ENCODE results near the gene BPIFB2. TPM values are rescaled to one million over a fixed set of nuclear protein-coding genes. Genes with fewer than 3 reads are reported as not detected.
"Not testable (repeated sequence)": the region's sequence is repeated elsewhere in the genome, so short reads cannot be mapped to it uniquely, and the experiment has no call there.

The BPIFB2 gene
- total RNA-seq, 1 donor from 2014 or later: not detected

- H3K36me3 Mint-ChIP-seq (ENCODE audit: unreplicated experiment): peaks cover 11% of the 10 kb centered on the region
- H3K27me3 Mint-ChIP-seq (ENCODE audit: unreplicated experiment): peaks cover 5% of the 10 kb centered on the region
- TF ChIP-seq CTCF (IDR thresholded peaks at IDR 0.05; ENCODE audit: partially characterized antibody, unreplicated experiment): no peak
- no peak overlapping the region for H3K27ac Mint-ChIP-seq (ENCODE audit: unreplicated experiment)
- peaks cover 9% of the 10 kb centered on the region for H3K9me3 Mint-ChIP-seq (ENCODE audit: unreplicated experiment)
- no peaks in the 10 kb centered on the region for H3K4me1 Mint-ChIP-seq (ENCODE audit: low read depth, unreplicated experiment)
- no peak for DNase-seq
- H3K4me3 Mint-ChIP-seq (ENCODE audit: unreplicated experiment): no peak overlapping the region
These were observed 46.4 kb upstream of the BPIFB2 start for GRCh38 chr20:32960849-32961731.

DNA sequence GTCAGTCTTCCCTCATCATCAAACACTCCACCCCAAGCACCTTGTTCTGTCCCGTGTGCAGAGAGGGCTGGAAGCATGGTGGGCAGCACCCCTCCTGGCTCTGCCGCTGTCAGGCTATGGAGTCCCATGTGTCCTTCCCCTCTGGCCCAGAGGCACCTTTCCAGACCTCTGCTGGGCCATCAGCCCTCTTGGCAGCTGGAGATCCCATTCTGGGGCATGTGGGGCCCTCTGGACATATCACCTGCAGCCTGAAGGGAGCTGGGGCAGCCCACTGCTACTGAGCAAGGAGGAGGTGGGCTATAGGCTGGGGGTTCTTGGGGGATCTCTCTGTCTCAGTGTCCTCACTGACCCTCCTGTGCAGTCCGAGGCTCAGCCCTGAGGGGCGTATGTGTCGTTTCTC is 45.5 kb upstream of the BPIFB2 start:
- Mint-ChIP-seq H3K9me3 (ENCODE audit: unreplicated experiment) (peaks cover 5% of the 10 kb centered on the region), H3K36me3 (ENCODE audit: unreplicated experiment) (peaks cover 11% of the 10 kb centered on the region), H3K27me3 (ENCODE audit: unreplicated experiment) (peaks cover 5% of the 10 kb centered on the region), H3K27ac (ENCODE audit: unreplicated experiment) (no peak overlapping the region), H3K4me3 (ENCODE audit: unreplicated experiment) (no peak overlapping the region), H3K4me1 (ENCODE audit: low read depth, unreplicated experiment) (no peaks in the 10 kb centered on the region)
- no peak for DNase-seq
- no peak for TF ChIP-seq CTCF (IDR thresholded peaks at IDR 0.05; ENCODE audit: partially characterized antibody, unreplicated experiment)

DNA sequence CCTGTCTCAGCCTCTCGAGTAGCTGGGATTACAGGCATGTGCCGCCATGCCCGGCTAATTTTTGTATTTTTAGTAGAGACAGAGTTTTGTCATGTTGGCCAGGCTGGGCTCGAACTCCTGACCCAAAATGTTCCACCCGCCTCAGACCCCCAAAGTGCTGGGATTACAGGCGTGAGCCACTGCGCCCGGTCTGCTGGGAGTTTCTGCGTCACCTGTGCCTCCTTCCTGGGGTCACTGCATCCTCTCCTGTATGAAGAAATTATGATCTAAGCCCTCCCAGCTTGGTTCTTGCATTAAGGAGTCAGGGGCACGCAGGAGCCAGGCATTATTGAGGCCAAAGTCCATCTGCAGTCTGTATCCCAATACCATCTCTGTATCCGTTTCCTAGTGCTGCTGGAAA is 44.9 kb upstream of the BPIFB2 start:
- not testable (repeated sequence) for H3K27ac Mint-ChIP-seq (ENCODE audit: unreplicated experiment); H3K9me3 Mint-ChIP-seq (ENCODE audit: unreplicated experiment); H3K36me3 Mint-ChIP-seq (ENCODE audit: unreplicated experiment); H3K4me1 Mint-ChIP-seq (ENCODE audit: low read depth, unreplicated experiment); H3K4me3 Mint-ChIP-seq (ENCODE audit: unreplicated experiment); DNase-seq; H3K27me3 Mint-ChIP-seq (ENCODE audit: unreplicated experiment)

DNA sequence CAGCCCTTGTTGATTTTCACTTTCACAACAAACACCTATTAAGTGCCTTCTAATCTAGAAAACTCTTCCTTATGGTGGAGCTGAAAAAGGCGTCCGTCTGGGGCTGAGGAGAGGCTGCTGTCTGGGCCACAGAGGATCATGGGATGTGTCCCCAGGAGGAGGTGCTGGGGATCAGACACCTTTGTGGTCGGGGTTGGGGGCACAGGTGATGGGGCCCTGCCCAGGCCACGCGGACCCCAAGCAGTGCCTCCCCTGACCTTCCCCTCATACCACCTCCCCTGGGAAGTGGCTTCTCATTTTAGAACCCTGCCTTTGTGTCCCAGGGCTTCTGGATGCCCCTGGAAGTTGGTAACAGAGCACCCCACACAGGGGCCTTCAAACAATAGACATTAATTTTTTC is 44.3 kb upstream of the BPIFB2 start:
- Mint-ChIP-seq H3K36me3 (ENCODE audit: unreplicated experiment) (peaks cover 7% of the 10 kb centered on the region), H3K4me3 (ENCODE audit: unreplicated experiment) (no peak overlapping the region), H3K9me3 (ENCODE audit: unreplicated experiment) (peaks cover 2% of the 10 kb centered on the region), H3K27me3 (ENCODE audit: unreplicated experiment) (peaks cover 5% of the 10 kb centered on the region), H3K27ac (ENCODE audit: unreplicated experiment) (no peak overlapping the region), H3K4me1 (ENCODE audit: low read depth, unreplicated experiment) (no peaks in the 10 kb centered on the region)
- no peak for DNase-seq
- TF ChIP-seq CTCF (IDR thresholded peaks at IDR 0.05; ENCODE audit: partially characterized antibody, unreplicated experiment): no peak

- Mint-ChIP-seq H3K9me3 (ENCODE audit: unreplicated experiment) (no peaks in the 10 kb centered on the region), H3K4me1 (ENCODE audit: low read depth, unreplicated experiment) (no peaks in the 10 kb centered on the region), H3K27me3 (ENCODE audit: unreplicated experiment) (peaks cover 5% of the 10 kb centered on the region), H3K27ac (ENCODE audit: unreplicated experiment) (no peak overlapping the region), H3K4me3 (ENCODE audit: unreplicated experiment) (no peak overlapping the region), H3K36me3 (ENCODE audit: unreplicated experiment) (no peaks in the 10 kb centered on the region)
- DNase-seq: no peak
- TF ChIP-seq CTCF (IDR thresholded peaks at IDR 0.05; ENCODE audit: partially characterized antibody, unreplicated experiment): no peak
These were observed 42.9 kb upstream of the BPIFB2 start for GRCh38 chr20:32964575-32964974.
